Activated T-helper 1 cell treated with anti-CD3 and anti-CD28 coated beads, Interleukin-2, amount 50 U/mL, for 16 hours (primary cell): Measurements from ENCODE around the gene FAM133A.
A peak's percentile ranks its signal among the peaks of the same experiment; 100 is the strongest.

Source experiments
- DNase-seq, 2 donors: peaks; one replicate each; pipeline ENCODE4 v3.0.0-alpha.2; 2020; ENCODE audit warnings: low read depth in 1 of 2, low spot score in 1 of 2

Gene FAM133A

DNA sequence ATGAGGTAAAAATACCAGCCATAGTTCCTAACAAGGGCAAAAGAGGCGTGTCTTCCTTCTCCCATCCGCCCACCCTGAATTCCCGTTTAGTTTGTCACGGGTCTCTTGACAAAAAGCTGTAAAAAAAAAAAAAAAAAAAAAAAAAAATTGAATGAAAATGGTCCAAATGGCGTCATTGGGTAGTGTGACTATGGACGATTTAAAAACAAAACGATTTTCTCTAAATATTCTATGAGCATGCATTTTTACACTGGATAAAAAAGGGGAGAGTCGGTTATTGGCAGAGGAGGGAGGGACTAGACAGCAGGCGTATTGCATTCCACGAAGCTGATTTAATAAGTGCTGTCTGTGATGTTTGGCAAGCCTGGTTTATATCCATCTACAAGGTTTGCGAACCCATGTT, at the start of gene FAM133A:
FAM133A (plus strand) TSS at position 338 of the 403 bp plus-strand sequence. CDS start 35,214 bp downstream, outside the sequence.
- DNase-seq: no peak

GRCh38 chrX:93637591-93637990, 36.4 kb upstream of the FAM133A start:
- DNase-seq: no peak

DNA sequence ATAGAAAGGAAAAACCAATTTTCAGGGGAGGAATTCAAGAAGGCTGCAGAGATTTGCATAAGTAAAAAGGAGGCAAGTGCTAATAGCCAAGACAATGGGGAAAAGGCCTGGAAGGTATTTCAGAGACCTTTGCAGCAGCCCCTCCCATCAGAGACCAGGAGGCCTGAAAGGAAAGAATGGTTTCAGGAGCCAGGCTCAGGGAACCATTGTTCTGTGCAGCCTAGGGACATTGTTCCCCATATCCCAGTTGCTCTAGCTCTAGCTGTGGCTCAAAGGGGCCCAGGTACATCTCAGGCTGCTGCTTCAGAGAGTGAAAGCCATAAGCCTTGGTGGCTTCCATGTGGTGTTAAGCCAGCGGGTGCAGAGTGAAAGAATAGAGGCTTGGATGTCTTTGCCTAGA, 24.6 kb upstream of the FAM133A start:
- no peak for DNase-seq

DNA sequence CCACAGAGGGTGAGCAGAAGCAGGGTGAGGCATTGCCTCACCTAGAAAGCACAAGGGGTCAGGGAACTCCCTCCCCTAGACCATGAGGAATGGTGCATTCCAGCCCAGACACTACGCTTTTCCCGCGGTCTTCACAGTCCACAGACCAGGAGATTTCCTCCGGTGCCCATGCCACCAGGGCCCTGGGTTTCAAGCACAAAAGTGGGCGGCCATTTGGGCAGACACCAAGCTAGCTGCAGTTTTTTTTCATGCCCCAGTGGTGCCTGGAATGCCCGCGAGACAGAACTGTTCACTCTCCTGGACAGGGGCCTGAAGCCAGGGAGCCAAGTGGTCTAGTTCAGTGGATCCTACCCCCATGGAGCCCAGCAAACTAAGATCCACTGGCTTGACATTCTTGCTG, 13.4 kb upstream of the FAM133A start:
- no peak for DNase-seq

DNA sequence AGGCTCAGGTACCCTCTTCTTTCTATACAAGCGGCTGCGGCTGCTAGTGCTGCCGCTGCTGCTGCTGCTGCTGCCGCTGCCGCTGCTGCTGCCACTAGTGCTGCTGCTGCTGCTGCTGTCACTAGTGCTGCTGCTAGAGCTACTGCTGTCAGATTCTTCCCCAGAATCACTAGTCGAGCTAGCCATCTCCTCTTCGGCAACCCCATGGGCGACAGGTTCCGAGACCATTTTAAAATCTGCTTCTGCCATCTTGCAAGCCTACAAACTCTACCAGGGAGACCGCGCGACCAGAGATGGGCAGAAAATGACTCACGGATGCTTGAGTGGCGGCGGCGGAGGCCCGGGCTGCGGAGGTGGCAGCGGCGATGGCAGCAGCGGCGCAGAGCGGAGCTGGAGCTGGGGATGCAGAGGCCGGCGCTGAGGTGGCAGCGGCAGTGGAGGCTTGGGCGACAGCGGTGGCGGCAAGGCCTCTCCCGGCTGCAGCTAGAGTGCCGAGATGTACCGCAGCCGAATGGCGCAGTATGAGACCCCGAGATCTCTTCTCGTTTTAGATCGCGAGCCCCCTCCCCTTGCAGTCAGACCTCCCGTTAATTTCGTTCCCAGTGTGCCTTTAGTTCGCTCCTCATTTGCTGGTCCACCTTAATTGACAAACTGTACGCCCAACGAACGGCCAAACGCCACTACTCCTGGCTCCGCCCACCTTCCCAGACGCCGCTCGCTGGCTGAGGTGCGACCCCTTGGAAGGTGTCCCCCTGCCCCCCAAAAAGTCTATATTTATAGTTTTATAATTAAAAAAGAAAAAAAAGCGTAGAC, 744 bp upstream of the FAM133A start, which contains the start of gene NAP1L3:
NAP1L3 (minus strand) TSS at position 523 of the 813 bp plus-strand sequence; CDS start at position 249, 274 bp downstream.
- DNase-seq: peak; percentile 6 to 45

DNA sequence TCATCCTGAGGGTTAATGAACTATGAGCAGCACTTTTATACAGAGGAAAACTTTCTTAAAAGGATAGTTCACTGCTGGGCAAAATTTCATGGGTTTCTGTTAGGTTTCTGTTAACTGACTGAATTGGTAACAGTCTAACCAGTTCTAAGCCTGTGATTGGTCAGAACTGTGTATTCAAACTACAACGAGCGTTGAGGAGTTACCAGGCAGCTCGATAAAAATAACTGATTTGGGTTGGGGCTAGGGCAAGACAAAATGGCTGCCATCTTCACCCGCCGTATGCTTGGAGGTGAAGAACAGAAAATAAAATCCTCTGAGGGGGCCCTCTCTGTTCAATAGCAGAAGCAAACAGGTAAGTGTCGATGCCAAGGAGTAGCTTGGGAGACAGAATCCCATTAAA, 22.0 kb downstream of the FAM133A start:
- DNase-seq: no peak

GRCh38 chrX:93703701-93704100, 29.7 kb downstream of the FAM133A start:
- no peak for DNase-seq

DNA sequence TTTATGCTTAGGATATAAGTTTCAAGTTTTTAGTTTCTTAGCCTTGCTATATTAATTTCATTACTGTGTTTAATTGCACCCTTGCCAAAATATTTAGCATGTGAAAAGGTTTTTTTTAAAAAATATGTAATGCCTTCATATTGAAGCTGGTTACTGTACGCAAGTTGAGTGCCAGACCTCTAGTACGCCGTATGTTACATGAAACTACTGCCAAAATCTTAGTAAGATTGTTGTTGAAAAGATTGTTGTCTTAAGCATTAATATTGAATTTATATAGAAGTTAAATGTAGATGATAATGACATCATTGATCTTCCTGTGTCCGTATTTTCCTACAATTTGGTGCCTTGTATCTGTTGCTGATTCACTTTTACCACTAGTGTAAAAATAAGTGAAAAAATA, 37.1 kb downstream of the FAM133A start:
- no peak for DNase-seq

GRCh38 chrX:93741811-93742210, 67.8 kb downstream of the FAM133A start:
- DNase-seq: no peak

GRCh38 chrX:93760163-93760562, 86.2 kb downstream of the FAM133A start:
- no peak for DNase-seq
